ENCODE results near the gene KLHL26. TPM values are rescaled to one million over a fixed set of nuclear protein-coding genes. Genes with fewer than 3 reads are reported as not detected.

The KLHL26 gene
- total RNA-seq, 1 experiment from 2014 or later = 17.1 TPM

DNA sequence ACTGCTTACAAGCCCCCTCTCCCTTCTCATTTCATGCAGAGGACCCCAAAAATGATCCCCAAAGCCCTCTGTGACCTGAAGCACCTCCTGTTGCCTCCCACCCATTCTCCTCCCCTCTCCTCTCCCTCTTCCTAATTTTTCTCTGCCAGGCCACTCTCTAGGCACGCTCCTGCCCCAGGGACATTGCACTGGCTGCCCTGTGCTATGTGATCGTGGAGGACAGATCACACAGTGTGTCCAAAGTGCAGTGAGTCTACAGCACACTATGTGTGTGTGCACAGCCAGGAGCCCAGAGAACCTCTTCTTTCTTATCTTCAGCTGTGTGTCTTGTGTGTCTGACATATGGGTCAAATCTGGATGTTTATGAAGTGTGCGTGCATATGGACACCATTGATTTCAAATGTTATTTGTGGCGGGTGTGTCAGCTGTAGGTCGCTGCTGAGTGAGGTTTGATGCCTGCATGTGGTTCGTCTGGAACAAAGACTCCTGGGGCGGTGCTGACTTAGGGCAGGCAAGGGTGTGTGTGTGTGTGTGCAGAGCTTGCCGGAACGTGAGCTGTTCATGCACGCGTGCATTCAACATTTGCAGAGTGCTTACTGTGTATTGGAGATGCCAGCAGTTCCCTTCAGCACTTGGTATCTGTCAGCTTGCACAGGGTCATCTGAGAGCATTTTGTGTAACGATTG is 2.1 kb upstream of the KLHL26 start:
- no peak overlapping the region for H3K9ac ChIP-seq (ENCODE audit: low read length)
- no peaks in the 10 kb centered on the region for H4K20me1 ChIP-seq (ENCODE audit: insufficient read depth)
- H3K36me3 ChIP-seq (ENCODE audit: control insufficient read depth in 1 of 2, insufficient read depth in 2 of 2, low read length in 2 of 2) = no peaks in the 10 kb centered on the region
- ChIA-PET POLR2A (no interaction called here), CTCF (no interaction called here), RAD21 (ENCODE audit: low non-redundant PET in 1 of 2, low total read pairs in 2 of 2, uncharacterized antibody in 2 of 2, unreplicated experiment in 2 of 2) (no interaction called here)
- DNase-seq (ENCODE audit: low read depth, low spot score) (no peak), ATAC-seq (no peak)
- H3K4me3 ChIP-seq (replicated peaks in 1 of 2; ENCODE audit: low read depth in 1 of 2, low read length in 2 of 2) = no peak overlapping the region
- no peak overlapping the region for H2AFZ ChIP-seq (ENCODE audit: low read depth, low read length, poor library complexity, severe bottlenecking)
- no peaks in the 10 kb centered on the region for H3K9me2 ChIP-seq (ENCODE audit: insufficient read depth)
- H3K79me2 ChIP-seq (ENCODE audit: insufficient read depth, low read length) = peaks cover 25% of the 10 kb centered on the region
- no peak overlapping the region for H3K4me2 ChIP-seq (ENCODE audit: low read length)
- intact Hi-C loops (cut with micrococcal nuclease) = loop anchor here (5.0 kb wide), 1 partner anchor 42 kb away; no protein-coding TSS in a partner anchor
- H3K27ac ChIP-seq (ENCODE audit: low read depth, low read length) = no peak overlapping the region
- no peaks in the 10 kb centered on the region for H3K9me3 ChIP-seq (ENCODE audit: control insufficient read depth in 1 of 2, insufficient read depth in 1 of 2, low read depth in 1 of 2, low read length in 2 of 2)
- no TSS peak for BruUV-seq (replicated peaks)
- TF ChIP-seq RAD21 (IDR thresholded peaks at IDR 0.05; ENCODE audit: low read depth) (no peak), EZH2phosphoT487 (IDR thresholded peaks at IDR 0.05; ENCODE audit: borderline replicate concordance) (no peak), SP1 (IDR thresholded peaks at IDR 0.05; ENCODE audit: low read depth) (no peak), ZNF274 (IDR thresholded peaks at IDR 0.05; ENCODE audit: low read depth, low read length) (no peak), JUND (IDR thresholded peaks at IDR 0.05) (no peak), EZH2 (IDR thresholded peaks at IDR 0.05) (no peak), TCF7L2 (IDR thresholded peaks at IDR 0.05; ENCODE audit: borderline replicate concordance, extremely low read depth, insufficient read depth, insufficient read length) (no peak), FOSL1 (IDR thresholded peaks at IDR 0.05; ENCODE audit: low read depth) (no peak), SRF (IDR thresholded peaks at IDR 0.05; ENCODE audit: low read depth) (no peak), ELF1 (IDR thresholded peaks at IDR 0.05; ENCODE audit: borderline replicate concordance, low read depth) (no peak), YY1 (IDR thresholded peaks at IDR 0.05; ENCODE audit: extremely low read depth, insufficient replicate concordance, low read depth, low read length) (no peak), POLR2A (IDR thresholded peaks at IDR 0.05; ENCODE audit: borderline replicate concordance, extremely low read depth, insufficient read depth, insufficient read length) (no peak), EGR1 (IDR thresholded peaks at IDR 0.05; ENCODE audit: low read depth) (no peak)
- TF ChIP-seq, protein P1, sequence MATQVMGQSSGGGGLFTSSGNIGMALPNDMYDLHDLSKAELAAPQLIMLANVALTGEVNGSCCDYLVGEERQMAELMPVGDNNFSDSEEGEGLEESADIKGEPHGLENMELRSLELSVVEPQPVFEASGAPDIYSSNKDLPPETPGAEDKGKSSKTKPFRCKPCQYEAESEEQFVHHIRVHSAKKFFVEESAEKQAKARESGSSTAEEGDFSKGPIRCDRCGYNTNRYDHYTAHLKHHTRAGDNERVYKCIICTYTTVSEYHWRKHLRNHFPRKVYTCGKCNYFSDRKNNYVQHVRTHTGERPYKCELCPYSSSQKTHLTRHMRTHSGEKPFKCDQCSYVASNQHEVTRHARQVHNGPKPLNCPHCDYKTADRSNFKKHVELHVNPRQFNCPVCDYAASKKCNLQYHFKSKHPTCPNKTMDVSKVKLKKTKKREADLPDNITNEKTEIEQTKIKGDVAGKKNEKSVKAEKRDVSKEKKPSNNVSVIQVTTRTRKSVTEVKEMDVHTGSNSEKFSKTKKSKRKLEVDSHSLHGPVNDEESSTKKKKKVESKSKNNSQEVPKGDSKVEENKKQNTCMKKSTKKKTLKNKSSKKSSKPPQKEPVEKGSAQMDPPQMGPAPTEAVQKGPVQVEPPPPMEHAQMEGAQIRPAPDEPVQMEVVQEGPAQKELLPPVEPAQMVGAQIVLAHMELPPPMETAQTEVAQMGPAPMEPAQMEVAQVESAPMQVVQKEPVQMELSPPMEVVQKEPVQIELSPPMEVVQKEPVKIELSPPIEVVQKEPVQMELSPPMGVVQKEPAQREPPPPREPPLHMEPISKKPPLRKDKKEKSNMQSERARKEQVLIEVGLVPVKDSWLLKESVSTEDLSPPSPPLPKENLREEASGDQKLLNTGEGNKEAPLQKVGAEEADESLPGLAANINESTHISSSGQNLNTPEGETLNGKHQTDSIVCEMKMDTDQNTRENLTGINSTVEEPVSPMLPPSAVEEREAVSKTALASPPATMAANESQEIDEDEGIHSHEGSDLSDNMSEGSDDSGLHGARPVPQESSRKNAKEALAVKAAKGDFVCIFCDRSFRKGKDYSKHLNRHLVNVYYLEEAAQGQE (IDR thresholded peaks at IDR 0.05; ENCODE audit: low read depth) = no peak
- TF ChIP-seq, protein P2, sequence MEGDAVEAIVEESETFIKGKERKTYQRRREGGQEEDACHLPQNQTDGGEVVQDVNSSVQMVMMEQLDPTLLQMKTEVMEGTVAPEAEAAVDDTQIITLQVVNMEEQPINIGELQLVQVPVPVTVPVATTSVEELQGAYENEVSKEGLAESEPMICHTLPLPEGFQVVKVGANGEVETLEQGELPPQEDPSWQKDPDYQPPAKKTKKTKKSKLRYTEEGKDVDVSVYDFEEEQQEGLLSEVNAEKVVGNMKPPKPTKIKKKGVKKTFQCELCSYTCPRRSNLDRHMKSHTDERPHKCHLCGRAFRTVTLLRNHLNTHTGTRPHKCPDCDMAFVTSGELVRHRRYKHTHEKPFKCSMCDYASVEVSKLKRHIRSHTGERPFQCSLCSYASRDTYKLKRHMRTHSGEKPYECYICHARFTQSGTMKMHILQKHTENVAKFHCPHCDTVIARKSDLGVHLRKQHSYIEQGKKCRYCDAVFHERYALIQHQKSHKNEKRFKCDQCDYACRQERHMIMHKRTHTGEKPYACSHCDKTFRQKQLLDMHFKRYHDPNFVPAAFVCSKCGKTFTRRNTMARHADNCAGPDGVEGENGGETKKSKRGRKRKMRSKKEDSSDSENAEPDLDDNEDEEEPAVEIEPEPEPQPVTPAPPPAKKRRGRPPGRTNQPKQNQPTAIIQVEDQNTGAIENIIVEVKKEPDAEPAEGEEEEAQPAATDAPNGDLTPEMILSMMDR (IDR thresholded peaks at IDR 0.05 in 2 of 3, conservative IDR thresholded peaks at IDR 0.05 in 1 of 3; ENCODE audit: borderline replicate concordance in 1 of 3, insufficient read depth in 1 of 3, low read depth in 2 of 3, low read length in 2 of 3) = no peak
- TF ChIP-seq, protein P3, sequence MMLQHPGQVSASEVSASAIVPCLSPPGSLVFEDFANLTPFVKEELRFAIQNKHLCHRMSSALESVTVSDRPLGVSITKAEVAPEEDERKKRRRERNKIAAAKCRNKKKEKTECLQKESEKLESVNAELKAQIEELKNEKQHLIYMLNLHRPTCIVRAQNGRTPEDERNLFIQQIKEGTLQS (IDR thresholded peaks at IDR 0.05) = no peak
- H3K4me1 ChIP-seq (ENCODE audit: control insufficient read depth in 1 of 2, insufficient read depth in 2 of 2, low read length in 2 of 2) = peaks cover 9 to 27% of the 10 kb centered on the region in 2 experiments
- H3K27me3 ChIP-seq (ENCODE audit: insufficient read depth, low read length) = no peaks in the 10 kb centered on the region

All from HCT116 (cell line).